ENCODE data around the gene DLG1.

- no peak for TF ChIP-seq POLR2A (IDR thresholded peaks at IDR 0.05)
- TF ChIP-seq CTCF (IDR thresholded peaks at IDR 0.05): no peak
Observed at GRCh38 chr3:196998966-196999760, 299.2 kb downstream of the DLG1 start.
